Sigmoid colon (tissue), 4 donors: Measurements from ENCODE around the gene KRT5.

ENCODE experiments used
- EP300 ChIP-seq, 4 donors: sonication (generic); formaldehyde crosslinking; IDR thresholded peaks; one replicate each; pipeline ENCODE4 v1.6.1; 2017; ENCODE audit warnings: antibody characterized with exemption in 4 of 4
- POLR2A ChIP-seq, 2 donors: fragments of 450-650 bp; IDR thresholded peaks; one replicate each; pipeline ENCODE4 v1.6.1; 2016; ENCODE audit warnings: antibody characterized with exemption in 2 of 2, mild to moderate bottlenecking in 2 of 2, moderate library complexity in 2 of 2
- POLR2AphosphoS5 ChIP-seq, 4 donors: sonication (generic); formaldehyde crosslinking; IDR thresholded peaks; one replicate each; pipeline ENCODE4 v1.6.1; 2017; ENCODE audit warnings: antibody characterized with exemption in 4 of 4
- TF ChIP-seq, protein P1 (sequence below), 4 experiments: fragments of 450-650 bp in 3 of 4; fragments of 200-600 bp in 1 of 4; IDR thresholded peaks; one replicate each; pipeline ENCODE4 v1.5.1; 2016 to 2019; ENCODE audit warnings: antibody characterized with exemption in 4 of 4, mild to moderate bottlenecking in 3 of 4, moderate library complexity in 2 of 4

DNA sequence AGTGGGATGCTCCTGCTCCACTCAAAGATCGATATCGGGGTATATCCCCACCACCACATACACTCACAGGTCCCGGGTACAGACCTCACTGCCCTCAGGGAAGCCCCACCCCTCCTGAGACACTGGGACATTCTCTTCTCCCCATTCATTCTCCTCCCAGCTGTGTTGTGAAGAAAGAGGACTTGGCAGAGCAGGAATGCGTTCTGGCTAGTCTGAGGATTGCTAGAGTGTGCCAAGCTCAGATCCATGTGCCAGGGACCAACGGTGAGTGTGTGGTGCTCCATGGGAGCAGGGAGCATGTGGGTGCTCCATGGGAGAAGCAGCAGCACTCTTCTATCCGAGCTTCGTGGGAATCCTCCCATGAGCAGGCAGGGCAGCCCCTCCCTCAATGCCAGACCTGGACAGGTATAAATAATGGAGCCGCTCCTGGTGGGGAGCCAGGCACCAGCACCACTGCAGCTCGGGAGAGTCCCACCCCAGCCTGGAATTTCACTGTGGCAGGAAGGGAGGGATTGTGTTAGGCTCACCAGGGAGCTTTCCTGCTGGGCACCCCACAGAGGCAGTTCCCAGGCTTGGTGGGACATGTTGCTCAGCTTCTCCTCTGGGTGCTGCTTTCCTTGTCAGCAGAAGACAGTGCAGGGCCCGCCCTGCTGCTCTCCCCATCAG is 2.3 kb upstream of the KRT5 start:
- no peak for TF ChIP-seq POLR2A (IDR thresholded peaks at IDR 0.05)
- TF ChIP-seq POLR2AphosphoS5 (IDR thresholded peaks at IDR 0.05) = peak in 1 of 4 donors; percentile 39
- TF ChIP-seq, protein P1, sequence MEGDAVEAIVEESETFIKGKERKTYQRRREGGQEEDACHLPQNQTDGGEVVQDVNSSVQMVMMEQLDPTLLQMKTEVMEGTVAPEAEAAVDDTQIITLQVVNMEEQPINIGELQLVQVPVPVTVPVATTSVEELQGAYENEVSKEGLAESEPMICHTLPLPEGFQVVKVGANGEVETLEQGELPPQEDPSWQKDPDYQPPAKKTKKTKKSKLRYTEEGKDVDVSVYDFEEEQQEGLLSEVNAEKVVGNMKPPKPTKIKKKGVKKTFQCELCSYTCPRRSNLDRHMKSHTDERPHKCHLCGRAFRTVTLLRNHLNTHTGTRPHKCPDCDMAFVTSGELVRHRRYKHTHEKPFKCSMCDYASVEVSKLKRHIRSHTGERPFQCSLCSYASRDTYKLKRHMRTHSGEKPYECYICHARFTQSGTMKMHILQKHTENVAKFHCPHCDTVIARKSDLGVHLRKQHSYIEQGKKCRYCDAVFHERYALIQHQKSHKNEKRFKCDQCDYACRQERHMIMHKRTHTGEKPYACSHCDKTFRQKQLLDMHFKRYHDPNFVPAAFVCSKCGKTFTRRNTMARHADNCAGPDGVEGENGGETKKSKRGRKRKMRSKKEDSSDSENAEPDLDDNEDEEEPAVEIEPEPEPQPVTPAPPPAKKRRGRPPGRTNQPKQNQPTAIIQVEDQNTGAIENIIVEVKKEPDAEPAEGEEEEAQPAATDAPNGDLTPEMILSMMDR (IDR thresholded peaks at IDR 0.05) = no peak
- no peak for TF ChIP-seq EP300 (IDR thresholded peaks at IDR 0.05)
